A549 (cell line): ENCODE results near the gene PYGO2. TPM values are rescaled to one million over a fixed set of nuclear protein-coding genes. Genes with fewer than 3 reads are reported as not detected.
A peak's percentile ranks its signal among the peaks of the same experiment; 100 is the strongest.

ENCODE experiments used
- ATAC-seq, 2 experiments: fragments of 200-7000 bp in 1 of 2; fragments of >200 bp in 1 of 2; cut with Nextera tagmentation in 1 of 2; cut with Tn5 transposase in 1 of 2; 3 replicates each; pipeline versions ENCODE4 v1.8.0 to v1.9.1; 2018 to 2020; ENCODE audit warnings: mild to moderate bottlenecking in 1 of 2, moderate library complexity in 1 of 2
- CTCF ChIA-PET: fragments of 300-600 bp; sonication (Branson Sonifier 250); formaldehyde crosslinking; extraction: SDS; loops from one replicate; lab custom pipeline; 2021; ENCODE audit warnings: antibody characterized with exemption, inconsistent platforms; lab: Yijun Ruan, JAX
- POLR2A ChIA-PET: fragments of 350-600 bp; formaldehyde crosslinking; extraction: SDS; loops from one replicate; lab custom pipeline; 2021; ENCODE audit warnings: antibody characterized with exemption, inconsistent platforms; lab: Yijun Ruan, JAX
- DNase-seq, 2 experiments: peaks; one replicate each; pipeline versions ENCODE4 v3.0.0 to v3.0.0-alpha.2; 2011 to 2016; ENCODE audit warnings: low read depth in 1 of 2, low spot score in 1 of 2
- FAIRE-seq: peaks from 2 replicates; lab custom pipeline; 2011; peaks lifted over from hg19 to GRCh38; lab: Jason Lieb, UNC
- H3K27ac ChIP-seq, 2 experiments: fragments of >200 bp; sonication (Bioruptor Twin); formaldehyde crosslinking; 3 replicates each; pipeline ENCODE4 v1.5.1; 2016 to 2017
- H3K4me1 ChIP-seq: fragments of >200 bp; sonication (Bioruptor Twin); formaldehyde crosslinking; 3 replicates; pipeline ENCODE4 v1.6.1; 2016
- H3K4me2 ChIP-seq: fragments of >200 bp; sonication (Bioruptor Twin); formaldehyde crosslinking; 3 replicates; pipeline ENCODE4 v1.6.1; 2016
- H3K4me3 ChIP-seq: fragments of >200 bp; sonication (Bioruptor Twin); formaldehyde crosslinking; 3 replicates; pipeline ENCODE4 v1.5.1; 2016
- H3K9me3 ChIP-seq: fragments of >200 bp; sonication (Bioruptor Twin); formaldehyde crosslinking; 3 replicates; pipeline ENCODE4 v1.6.1; 2016
- CBX8 ChIP-seq: fragments of 200-600 bp; sonication (generic); IDR thresholded peaks from 2 replicates; pipeline ENCODE4 v1.6.1; 2016
- CHD2 ChIP-seq: fragments of 150-350 bp; IDR thresholded peaks from 2 replicates; pipeline ENCODE4 v1.6.1; 2014; ENCODE audit warnings: low read length; ENCODE audit not compliant: partially characterized antibody
- E2F6 ChIP-seq: IDR thresholded peaks from 2 replicates; pipeline ENCODE4 v1.6.1; 2012; ENCODE audit warnings: low read depth, borderline replicate concordance
- EHF ChIP-seq: fragments of 250-450 bp; sonication (Bioruptor Pico); IDR thresholded peaks from 2 replicates; pipeline ENCODE4 v1.5.0; 2020; ENCODE audit warnings: mild to moderate bottlenecking
- ELK1 ChIP-seq: fragments of 150-350 bp; IDR thresholded peaks from 2 replicates; pipeline ENCODE4 v1.6.1; 2014; ENCODE audit warnings: low read depth, mild to moderate bottlenecking, low read length
- EP300 ChIP-seq, 2 experiments: fragments of >200 bp; sonication (Bioruptor Twin); formaldehyde crosslinking; IDR thresholded peaks; 2 replicates in 1 of 2; 3 replicates in 1 of 2; pipeline ENCODE4 v1.6.1; 2016 to 2017
- HDAC2 ChIP-seq: fragments of 200-600 bp; sonication (generic); IDR thresholded peaks from 2 replicates; pipeline ENCODE4 v1.6.1; 2016
- HEYL ChIP-seq: fragments of 250-450 bp; sonication (Bioruptor Pico); IDR thresholded peaks from 2 replicates; pipeline ENCODE4 v1.8.0; 2021; ENCODE audit warnings: mild to moderate bottlenecking, moderate library complexity
- JUNB ChIP-seq: fragments of >200 bp; sonication (Bioruptor Twin); formaldehyde crosslinking; IDR thresholded peaks from 2 replicates; pipeline ENCODE4 v1.6.1; 2016
- MAFK ChIP-seq: fragments of 450-650 bp; IDR thresholded peaks from 2 replicates; pipeline ENCODE4 v1.6.1; 2014; ENCODE audit not compliant: partially characterized antibody
- MAX ChIP-seq: IDR thresholded peaks from 2 replicates; pipeline ENCODE4 v1.6.1; 2012
- MAZ ChIP-seq: fragments of 150-350 bp; IDR thresholded peaks from 2 replicates; pipeline ENCODE4 v1.6.1; 2014; ENCODE audit warnings: antibody characterized with exemption, low read depth, low read length, borderline replicate concordance
- NFE2L2 ChIP-seq: fragments of 150-350 bp; conservative IDR thresholded peaks from 2 replicates; pipeline ENCODE4 v1.6.1; 2014; ENCODE audit warnings: low read length
- NR3C1 ChIP-seq: fragments of >200 bp; sonication (Bioruptor Twin); formaldehyde crosslinking; IDR thresholded peaks from 3 replicates; pipeline ENCODE4 v1.6.1; 2017
- PHF8 ChIP-seq: fragments of 200-600 bp; sonication (generic); IDR thresholded peaks from 2 replicates; pipeline ENCODE4 v1.6.1; 2016; ENCODE audit warnings: low read depth, mild to moderate bottlenecking, antibody characterized with exemption, moderate library complexity, borderline replicate concordance
- POLR2A ChIP-seq: IDR thresholded peaks from 2 replicates; pipeline ENCODE4 v1.6.1; 2012; ENCODE audit warnings: mild to moderate bottlenecking, low read length
- RARB ChIP-seq: fragments of 250-450 bp; sonication (Bioruptor Pico); IDR thresholded peaks from 2 replicates; pipeline ENCODE4 v1.8.0; 2021; ENCODE audit warnings: mild to moderate bottlenecking, moderate library complexity
- RCOR1 ChIP-seq: fragments of 150-350 bp; IDR thresholded peaks from 2 replicates; pipeline ENCODE4 v1.6.1; 2014; ENCODE audit warnings: antibody characterized with exemption, low read length, low read depth
- REST ChIP-seq: fragments of 200-600 bp; sonication (generic); IDR thresholded peaks from 2 replicates; pipeline ENCODE4 v1.6.1; 2016; ENCODE audit warnings: antibody characterized with exemption, mild to moderate bottlenecking, moderate library complexity
- SMC3 ChIP-seq: fragments of >200 bp; sonication (Bioruptor Twin); formaldehyde crosslinking; IDR thresholded peaks from 3 replicates; pipeline ENCODE4 v1.6.1; 2018; ENCODE audit warnings: inconsistent platforms
- TP53 ChIP-seq: fragments of 250-450 bp; sonication (Bioruptor Pico); IDR thresholded peaks from 2 replicates; pipeline ENCODE4 v1.5.0; 2021; ENCODE audit warnings: mild to moderate bottlenecking, moderate library complexity
- USF2 ChIP-seq: fragments of 450-650 bp; IDR thresholded peaks from 2 replicates; pipeline ENCODE4 v1.6.1; 2014; ENCODE audit warnings: antibody characterized with exemption
- ZC3H11A ChIP-seq: fragments of 450-650 bp; IDR thresholded peaks from 2 replicates; pipeline ENCODE4 v1.6.1; 2014; ENCODE audit warnings: antibody characterized with exemption, mild to moderate bottlenecking
- ZNF302 ChIP-seq: fragments of 250-450 bp; sonication (Bioruptor Pico); IDR thresholded peaks from 2 replicates; pipeline ENCODE4 v1.9.0; 2021; ENCODE audit warnings: inconsistent platforms, mild to moderate bottlenecking, moderate library complexity
- WGBS: methylation state at CpG from one replicate; pipeline ENCODE4 v1.1.6; 2017; ENCODE audit errors: missing lambda C conversion rate; 5-methylcytosine and 5-hydroxymethylcytosine counted together
- polyA plus RNA-seq, 4 experiments: library from polyadenylated mRNA; depleted of rRNA in 3 of 4; stranded (reverse); fragments of >200 nt; fragmentation: RNase III in 1 of 4; extraction: RNeasy Plus Mini Kit Qiagen cat#74134 plus additional on column Dnase treatment in 1 of 4; gene quantifications; 2 replicates in 3 of 4; 3 replicates in 1 of 4; pipeline ENCODE4 v1.2.3, GENCODE V29; 2011 to 2017

PYGO2 gene
- polyA plus RNA-seq, 2 of the 4 experiments (the other 2 are of a cell fraction), result 18.3 to 24.6 TPM

GRCh38 chr1:154970631-154971340 is 9.2 kb upstream of the PYGO2 start, which contains the start of gene SHC1 (continued):
- TF ChIP-seq ELK1 (no peak), MAFK (peak; percentile 63), SMC3 (no peak), POLR2A (peak; percentile 94), MAX (peak; percentile 26), ZC3H11A (no peak), HEYL (CRISPR knock-in tag) (peak; percentile 28; the same call in 1 of the 2 replicates), EHF (CRISPR knock-in tag) (0 out of 2 replicates have a peak, but pooled peaks have one; percentile 32), NR3C1 (no peak), TP53 (CRISPR knock-in tag) (peak; percentile 71; the same call in 1 of the 2 replicates)

- POLR2A ChIA-PET, result interaction anchor here (0.9 to 6.3 kb wide), 11 partner anchors 8 to 115 kb away, joined by 3 to 91 read pairs (median 7); partner anchors contain the start of genes FLAD1, LENEP, PBXIP1 and PMVK
- FAIRE-seq (no peak), DNase-seq (no peak), ATAC-seq (no peak)
- Histone ChIP-seq H3K4me3 (peak overlapping the region; percentile 65), H3K27ac (peak overlapping the region; percentile 98 to 100), H3K4me2 (peak overlapping the region; percentile 99), H3K9me3 (no peaks in the 10 kb centered on the region), H3K4me1 (peaks cover 41% of the 10 kb centered on the region)
- whole genome bisulfite sequencing, result 4% methylated on average over 18 of the region's 22 CpGs
- CTCF ChIA-PET, result interaction anchor here (0.6 to 1.3 kb wide), 4 partner anchors 93 to 981 kb away, joined by 3 to 4 read pairs (median 3); no protein-coding TSS in a partner anchor
- TF ChIP-seq EP300 (IDR thresholded peaks at IDR 0.05) (no peak), ZNF302 (CRISPR knock-in tag) (no peak), USF2 (no peak), NFE2L2 (no peak), RCOR1 (no peak), JUNB (no peak), CBX8 (no peak), REST (no peak), CHD2 (no peak), RARB (no peak), EHF (CRISPR knock-in tag) (no peak), HDAC2 (no peak), E2F6 (no peak), PHF8 (0 out of 2 replicates have a peak, but pooled peaks have one; percentile 29), POLR2A (0 out of 2 replicates have a peak, but pooled peaks have one; percentile 14), MAZ (no peak)
Observed at GRCh38 chr1:154969860-154970452, 8.4 kb upstream of the PYGO2 start.
